ENCODE data around the gene UMODL1. TPM values are rescaled to one million over a fixed set of nuclear protein-coding genes. Genes with fewer than 3 reads are reported as not detected.

The UMODL1 gene
- total and polyA plus RNA-seq, 8 donors, result under 0.01 TPM; not detected in 7

DNA sequence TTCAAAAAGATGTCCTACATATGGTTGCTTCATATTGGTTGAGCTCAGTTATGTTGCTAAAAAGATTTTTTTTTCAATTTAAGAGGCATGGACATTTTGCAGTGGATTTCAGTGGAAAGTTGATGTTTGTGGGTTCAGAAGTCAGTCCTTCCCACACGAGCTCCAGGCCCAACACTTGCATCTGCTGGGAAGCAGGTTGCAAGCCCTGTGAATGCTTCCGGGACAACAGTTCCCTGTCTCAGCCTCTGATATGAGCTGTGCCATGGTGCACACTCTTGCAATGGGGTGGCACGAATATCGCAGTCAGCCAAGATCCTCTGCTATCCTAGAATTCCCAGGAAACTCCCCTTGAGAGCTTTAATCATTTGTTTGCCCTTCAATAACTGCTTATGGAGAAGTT lies 117.5 kb downstream of the UMODL1 start:
- H3K9me3 ChIP-seq, result no peaks in the 10 kb centered on the region
- no peaks in the 10 kb centered on the region for H3K36me3 ChIP-seq
- TF ChIP-seq POLR2A (IDR thresholded peaks at IDR 0.05) (no peak), EP300 (IDR thresholded peaks at IDR 0.05) (no peak)
- H3K27me3 ChIP-seq, result peaks cover 0 to 8% (median 0%) of the 10 kb centered on the region in 3 donors
- H3K4me3 ChIP-seq, result no peak overlapping the region
- intact Hi-C loops (cut with DNase I; ENCODE audit: low total_unique reads), result no loop called here
- H3K27ac ChIP-seq, result peak overlapping the region in 3 of 5 donors; percentile 61 to 76 (median 61)
- no peak for DNase-seq
- H3K4me1 ChIP-seq, result peaks cover 4 to 29% (median 10%) of the 10 kb centered on the region in 4 donors
- WGBS, 5 donors, result 74 to 85% (median 81%) methylated on average over 3 to 4 of the region's 4 CpGs

DNA sequence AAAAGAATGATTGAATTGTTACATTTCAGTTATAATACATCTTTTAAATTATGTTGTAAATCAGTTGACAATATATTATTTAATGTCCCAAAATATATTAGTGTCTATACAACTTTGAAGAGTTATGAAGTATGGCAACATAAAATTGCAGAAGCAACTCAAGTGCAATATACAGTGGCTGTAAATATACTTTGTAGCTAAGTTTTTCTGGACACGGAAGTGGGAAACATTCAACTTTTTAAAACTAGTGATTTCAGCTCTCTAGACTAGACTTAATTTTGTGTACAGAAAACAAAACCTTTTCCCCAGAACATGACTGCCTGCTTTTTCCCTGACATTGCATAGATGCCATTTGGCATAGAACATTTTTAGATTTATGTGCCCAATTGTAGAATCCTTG lies 118.3 kb downstream of the UMODL1 start:
- H3K4me3 ChIP-seq, result no peak overlapping the region
- H3K9me3 ChIP-seq, result no peaks in the 10 kb centered on the region
- no peaks in the 10 kb centered on the region for H3K36me3 ChIP-seq
- DNase-seq, result no peak
- 49 to 98% (median 81%) methylated on average over 1 of the region's 1 CpG for WGBS, 5 donors
- peaks cover 4 to 32% (median 8%) of the 10 kb centered on the region in 4 donors for H3K4me1 ChIP-seq
- H3K27ac ChIP-seq, result no peak overlapping the region
- TF ChIP-seq, protein P1, sequence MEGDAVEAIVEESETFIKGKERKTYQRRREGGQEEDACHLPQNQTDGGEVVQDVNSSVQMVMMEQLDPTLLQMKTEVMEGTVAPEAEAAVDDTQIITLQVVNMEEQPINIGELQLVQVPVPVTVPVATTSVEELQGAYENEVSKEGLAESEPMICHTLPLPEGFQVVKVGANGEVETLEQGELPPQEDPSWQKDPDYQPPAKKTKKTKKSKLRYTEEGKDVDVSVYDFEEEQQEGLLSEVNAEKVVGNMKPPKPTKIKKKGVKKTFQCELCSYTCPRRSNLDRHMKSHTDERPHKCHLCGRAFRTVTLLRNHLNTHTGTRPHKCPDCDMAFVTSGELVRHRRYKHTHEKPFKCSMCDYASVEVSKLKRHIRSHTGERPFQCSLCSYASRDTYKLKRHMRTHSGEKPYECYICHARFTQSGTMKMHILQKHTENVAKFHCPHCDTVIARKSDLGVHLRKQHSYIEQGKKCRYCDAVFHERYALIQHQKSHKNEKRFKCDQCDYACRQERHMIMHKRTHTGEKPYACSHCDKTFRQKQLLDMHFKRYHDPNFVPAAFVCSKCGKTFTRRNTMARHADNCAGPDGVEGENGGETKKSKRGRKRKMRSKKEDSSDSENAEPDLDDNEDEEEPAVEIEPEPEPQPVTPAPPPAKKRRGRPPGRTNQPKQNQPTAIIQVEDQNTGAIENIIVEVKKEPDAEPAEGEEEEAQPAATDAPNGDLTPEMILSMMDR (IDR thresholded peaks at IDR 0.05), result no peak
- TF ChIP-seq EP300 (IDR thresholded peaks at IDR 0.05), result no peak
- TF ChIP-seq POLR2AphosphoS5 (IDR thresholded peaks at IDR 0.05), result no peak
- TF ChIP-seq POLR2A (IDR thresholded peaks at IDR 0.05), result no peak
- intact Hi-C loops (cut with DNase I; ENCODE audit: low total_unique reads), result no loop called here
- peaks cover 0 to 8% (median 0%) of the 10 kb centered on the region in 3 donors for H3K27me3 ChIP-seq

GRCh38 chr21:42189860-42190485 lies 118.9 kb downstream of the UMODL1 start:
- DNase-seq, result no peak
- Histone ChIP-seq H3K4me1 (peaks cover 4 to 37% (median 8%) of the 10 kb centered on the region in 4 donors), H3K9me3 (no peaks in the 10 kb centered on the region), H3K4me3 (no peak overlapping the region), H3K27me3 (peaks cover 0 to 8% (median 0%) of the 10 kb centered on the region in 3 donors), H3K27ac (no peak overlapping the region), H3K36me3 (no peaks in the 10 kb centered on the region)
- WGBS, 5 donors, result 82 to 86% (median 84%) methylated on average over 11 of the region's 11 CpGs
- TF ChIP-seq EP300 (IDR thresholded peaks at IDR 0.05) (no peak), POLR2A (IDR thresholded peaks at IDR 0.05) (no peak), POLR2AphosphoS5 (IDR thresholded peaks at IDR 0.05) (no peak)
- TF ChIP-seq, protein P1 (IDR thresholded peaks at IDR 0.05), result no peak
- intact Hi-C loops (cut with DNase I; ENCODE audit: low total_unique reads), result no loop called here

GRCh38 chr21:42190486-42190863 lies 119.4 kb downstream of the UMODL1 start:
- Histone ChIP-seq H3K36me3 (no peaks in the 10 kb centered on the region), H3K9me3 (no peaks in the 10 kb centered on the region), H3K27me3 (peaks cover 0 to 8% (median 0%) of the 10 kb centered on the region in 3 donors), H3K4me3 (no peak overlapping the region), H3K4me1 (peaks cover 4 to 40% (median 8%) of the 10 kb centered on the region in 4 donors), H3K27ac (no peak overlapping the region)
- intact Hi-C loops (cut with DNase I; ENCODE audit: low total_unique reads), result no loop called here
- WGBS, 5 donors, result 80 to 95% (median 90%) methylated on average over 8 of the region's 8 CpGs
- no peak for DNase-seq
- TF ChIP-seq EP300 (IDR thresholded peaks at IDR 0.05), result no peak
- no peak for TF ChIP-seq POLR2AphosphoS5 (IDR thresholded peaks at IDR 0.05)
- TF ChIP-seq, protein P1 (IDR thresholded peaks at IDR 0.05), result no peak
- TF ChIP-seq POLR2A (IDR thresholded peaks at IDR 0.05), result no peak

GRCh38 chr21:42191064-42191463 lies 119.9 kb downstream of the UMODL1 start:
- intact Hi-C loops (cut with DNase I; ENCODE audit: low total_unique reads), result no loop called here
- no peak for DNase-seq
- 86 to 97% (median 96%) methylated on average over 5 of the region's 5 CpGs for WGBS, 5 donors
- Histone ChIP-seq H3K36me3 (no peaks in the 10 kb centered on the region), H3K4me3 (no peak overlapping the region), H3K9me3 (no peaks in the 10 kb centered on the region), H3K27me3 (peaks cover 0 to 8% (median 0%) of the 10 kb centered on the region in 3 donors), H3K4me1 (peaks cover 4 to 40% (median 8%) of the 10 kb centered on the region in 4 donors), H3K27ac (no peak overlapping the region)
- TF ChIP-seq EP300 (IDR thresholded peaks at IDR 0.05) (no peak), POLR2AphosphoS5 (IDR thresholded peaks at IDR 0.05) (no peak), POLR2A (IDR thresholded peaks at IDR 0.05) (no peak)
- TF ChIP-seq, protein P1 (IDR thresholded peaks at IDR 0.05), result no peak

Measured in stomach (tissue), 9 donors.